GM12873 (cell line): ENCODE results near the gene MPO.

Experiments
- CTCF ChIP-seq: IDR thresholded peaks from 2 replicates; pipeline ENCODE4 v1.5.1; 2012; ENCODE audit warnings: low read depth, mild to moderate bottlenecking, moderate library complexity, low read length, control low read depth; ENCODE audit not compliant: insufficient read depth; ENCODE audit errors: missing control alignments

The MPO gene

GRCh38 chr17:58235821-58236220 is 44.9 kb downstream of the MPO start:
- no peak for TF ChIP-seq CTCF

- TF ChIP-seq CTCF: no peak
These were observed 46.2 kb downstream of the MPO start for GRCh38 chr17:58234512-58234911.

GRCh38 chr17:58233543-58233942 is 47.2 kb downstream of the MPO start:
- no peak for TF ChIP-seq CTCF

- no peak for TF ChIP-seq CTCF
These were observed 48.0 kb downstream of the MPO start for GRCh38 chr17:58232707-58233156.

- no peak for TF ChIP-seq CTCF
These were observed 49.1 kb downstream of the MPO start for GRCh38 chr17:58231641-58232040.

- TF ChIP-seq CTCF: no peak
These were observed 50.9 kb downstream of the MPO start for GRCh38 chr17:58229881-58230280.

GRCh38 chr17:58229384-58229783 is 51.4 kb downstream of the MPO start:
- TF ChIP-seq CTCF: no peak
